Esophagus squamous epithelium (tissue), 5 donors: Measurements from ENCODE around the gene ME2. TPM values are rescaled to one million over a fixed set of nuclear protein-coding genes. Genes with fewer than 3 reads are reported as not detected.

Source experiments
- DNase-seq: peaks from one replicate; lab custom pipeline; 2025; lab: John Stamatoyannopoulos, UW
- H3K27ac ChIP-seq, 4 donors: fragments of 200-600 bp; sonication (generic); one replicate each; pipeline ENCODE4 v1.5.1; 2016 to 2019; ENCODE audit warnings: mild to moderate bottlenecking in 1 of 4
- H3K27me3 ChIP-seq, 4 donors: fragments of 200-600 bp; sonication (generic); 1 replicate in 3 of 4; 2 replicates in 1 of 4; pipeline versions ENCODE4 v1.5.1 to v1.6.0; 2017 to 2021; ENCODE audit warnings: antibody characterized with exemption in 1 of 4
- H3K36me3 ChIP-seq, 3 donors: fragments of 200-600 bp; sonication (generic); one replicate each; pipeline ENCODE4 v1.5.1; 2016 to 2019
- H3K4me1 ChIP-seq, 3 donors: fragments of 200-600 bp; sonication (generic); one replicate each; pipeline ENCODE4 v1.5.1; 2017 to 2019
- H3K4me3 ChIP-seq, 4 donors: fragments of 200-600 bp; sonication (generic); 1 replicate in 3 of 4; 2 replicates in 1 of 4; pipeline ENCODE4 v1.5.1; 2016 to 2019; ENCODE audit warnings: mild to moderate bottlenecking in 2 of 4, moderate library complexity in 1 of 4
- H3K9me3 ChIP-seq, 3 donors: fragments of 200-600 bp; sonication (generic); one replicate each; pipeline ENCODE4 v1.5.1; 2016 to 2019
- CTCF ChIP-seq, 6 experiments: fragments of 450-650 bp in 4 of 6; fragments of 200-600 bp in 2 of 6; sonication (generic) in 2 of 6; IDR thresholded peaks; one replicate each; pipeline ENCODE4 v1.5.1; 2016 to 2019; ENCODE audit warnings: antibody characterized with exemption in 6 of 6, mild to moderate bottlenecking in 4 of 6, moderate library complexity in 4 of 6
- POLR2A ChIP-seq, 4 donors: fragments of 450-650 bp; IDR thresholded peaks; one replicate each; pipeline ENCODE4 v1.6.1; 2017; ENCODE audit warnings: antibody characterized with exemption in 4 of 4, mild to moderate bottlenecking in 4 of 4, moderate library complexity in 3 of 4
- WGBS, 2 donors: methylation state at CpG; one replicate each; pipeline ENCODE4 v1.1.5; 2018; 5-methylcytosine and 5-hydroxymethylcytosine counted together
- intact Hi-C: fragments of 100-400 bp; cut with DNase I; formaldehyde crosslinking; loops from one replicate; pipeline ENCODE4 v1.15.0; 2022
- total RNA-seq, 4 donors: library from RNA; depleted of rRNA; stranded (reverse); fragments of >200 nt; gene quantifications; one replicate each; pipeline ENCODE4 v1.1.0, GENCODE V29; 2016
- donor health status: DM: yes; HTN: yes; CAD: no.

The ME2 gene
- total RNA-seq, 4 donors from 2014 or later = 18.5 to 32.2 (median 25.5) TPM

GRCh38 chr18:50977037-50977760 lies 98.3 kb downstream of the ME2 start:
- H3K27me3 ChIP-seq = no peaks in the 10 kb centered on the region
- intact Hi-C loops = no loop called here
- H3K36me3 ChIP-seq = peaks cover 5 to 69% (median 19%) of the 10 kb centered on the region in 3 donors

GRCh38 chr18:50981381-50981780 lies 102.5 kb downstream of the ME2 start:
- intact Hi-C loops = no loop called here
- no peak overlapping the region for H3K4me3 ChIP-seq
- 81 to 94% methylated on average over 1 of the region's 1 CpG for WGBS, 2 donors
- TF ChIP-seq POLR2A (IDR thresholded peaks at IDR 0.05) (no peak), CTCF (IDR thresholded peaks at IDR 0.05) (no peak)
- peaks cover 0 to 13% (median 4%) of the 10 kb centered on the region in 3 donors for H3K4me1 ChIP-seq
- DNase-seq = no peak
- peaks cover 0 to 67% (median 15%) of the 10 kb centered on the region in 3 donors for H3K36me3 ChIP-seq
- H3K27ac ChIP-seq = no peak overlapping the region
- H3K9me3 ChIP-seq = peaks cover 0 to 12% (median 0%) of the 10 kb centered on the region in 3 donors
- no peaks in the 10 kb centered on the region for H3K27me3 ChIP-seq

More at GRCh38 chr18:50977037-50977760, 98.3 kb downstream of the ME2 start:
- Histone ChIP-seq H3K27ac (no peak overlapping the region), H3K4me3 (no peak overlapping the region), H3K9me3 (peaks cover 0 to 12% (median 0%) of the 10 kb centered on the region in 3 donors), H3K4me1 (peaks cover 0 to 14% (median 0%) of the 10 kb centered on the region in 3 donors)
- DNase-seq = no peak
- whole genome bisulfite sequencing, 2 donors = 20 to 60% methylated on average over 1 to 3 of the region's 5 CpGs
- TF ChIP-seq POLR2A (IDR thresholded peaks at IDR 0.05) (no peak), CTCF (IDR thresholded peaks at IDR 0.05) (no peak)

- Histone ChIP-seq H3K36me3 (peaks cover 0 to 67% (median 6%) of the 10 kb centered on the region in 3 donors), H3K27me3 (no peaks in the 10 kb centered on the region), H3K27ac (no peak overlapping the region), H3K9me3 (peaks cover 0 to 6% (median 0%) of the 10 kb centered on the region in 3 donors), H3K4me1 (peaks cover 0 to 22% (median 10%) of the 10 kb centered on the region in 3 donors), H3K4me3 (no peak overlapping the region)
- intact Hi-C loops = no loop called here
- 83 to 85% methylated on average over 4 to 8 of the region's 8 CpGs for WGBS, 2 donors
- no peak for TF ChIP-seq CTCF (IDR thresholded peaks at IDR 0.05)
- TF ChIP-seq POLR2A (IDR thresholded peaks at IDR 0.05) = no peak
- no peak for DNase-seq
Measured at GRCh38 chr18:50982086-50982801, 103.3 kb downstream of the ME2 start.

- 84 to 92% methylated on average over 3 of the region's 3 CpGs for WGBS, 2 donors
- Histone ChIP-seq H3K27ac (no peak overlapping the region), H3K9me3 (peaks cover 0 to under 1% (median 0%) of the 10 kb centered on the region in 3 donors), H3K27me3 (no peaks in the 10 kb centered on the region), H3K4me1 (peaks cover 0 to 22% (median 12%) of the 10 kb centered on the region in 3 donors), H3K36me3 (peaks cover 0 to 67% (median under 1%) of the 10 kb centered on the region in 3 donors), H3K4me3 (no peak overlapping the region)
- TF ChIP-seq POLR2A (IDR thresholded peaks at IDR 0.05) (no peak), CTCF (IDR thresholded peaks at IDR 0.05) (no peak)
- intact Hi-C loops = no loop called here
- no peak for DNase-seq
Measured at GRCh38 chr18:50982802-50983179, 103.9 kb downstream of the ME2 start.
